ENCODE results near the gene SLC13A2.

GRCh38 chr17:28530926-28531325, 57.5 kb downstream of the SLC13A2 start:
- TF ChIP-seq POLR2A (IDR thresholded peaks at IDR 0.05) (no peak), POLR2AphosphoS5 (IDR thresholded peaks at IDR 0.05; ENCODE audit: insufficient read depth in 1 of 2, low read depth in 1 of 2) (no peak)
